Eye (tissue), 1 donor: ENCODE results near the gene ABCC9.
"Not testable (repeated sequence)": the region's sequence is repeated elsewhere in the genome, so short reads cannot be mapped to it uniquely, and the experiment has no call there.

ENCODE experiments used
- DNase-seq: peaks from one replicate; pipeline ENCODE4 v3.0.0-alpha.2; 2015

Gene ABCC9

DNA sequence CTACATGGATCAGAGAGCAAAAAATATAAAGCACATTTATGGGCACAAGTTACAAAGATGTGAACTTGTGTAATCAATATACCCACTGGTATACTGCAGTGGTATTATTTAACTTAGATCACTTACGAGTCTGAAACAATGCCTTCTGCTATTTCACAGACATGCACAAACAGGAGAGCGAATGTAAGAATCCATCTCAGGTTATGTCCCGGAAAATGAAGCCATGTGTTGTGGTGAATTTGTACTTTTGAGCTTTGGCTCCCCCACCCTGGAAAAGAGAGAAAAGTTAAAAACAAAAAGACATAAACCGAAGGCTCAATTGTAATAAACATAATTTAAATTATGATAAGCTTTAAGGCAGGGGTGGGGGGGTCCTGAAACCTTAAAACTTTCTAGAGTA is 7.6 kb downstream of the ABCC9 start:
- DNase-seq = no peak

DNA sequence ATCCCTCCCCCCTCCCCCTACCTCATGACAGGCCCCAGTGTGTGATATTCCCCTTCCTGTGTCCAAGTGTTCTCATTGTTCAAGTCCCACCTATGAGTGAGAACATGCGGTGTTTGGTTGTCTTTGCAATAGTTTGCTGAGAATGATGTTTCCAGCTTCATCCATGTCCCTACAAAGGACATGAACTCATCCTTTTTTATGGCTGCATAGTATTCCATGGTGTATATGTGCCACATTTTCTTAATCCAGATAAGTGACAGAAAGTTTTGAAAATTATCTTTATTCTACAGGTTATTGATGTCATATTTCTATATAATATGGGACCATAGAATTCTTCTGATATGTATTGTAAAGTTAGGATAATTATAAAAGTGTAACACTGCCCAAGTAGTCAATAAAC is 11.3 kb downstream of the ABCC9 start:
- not testable (repeated sequence) for DNase-seq

DNA sequence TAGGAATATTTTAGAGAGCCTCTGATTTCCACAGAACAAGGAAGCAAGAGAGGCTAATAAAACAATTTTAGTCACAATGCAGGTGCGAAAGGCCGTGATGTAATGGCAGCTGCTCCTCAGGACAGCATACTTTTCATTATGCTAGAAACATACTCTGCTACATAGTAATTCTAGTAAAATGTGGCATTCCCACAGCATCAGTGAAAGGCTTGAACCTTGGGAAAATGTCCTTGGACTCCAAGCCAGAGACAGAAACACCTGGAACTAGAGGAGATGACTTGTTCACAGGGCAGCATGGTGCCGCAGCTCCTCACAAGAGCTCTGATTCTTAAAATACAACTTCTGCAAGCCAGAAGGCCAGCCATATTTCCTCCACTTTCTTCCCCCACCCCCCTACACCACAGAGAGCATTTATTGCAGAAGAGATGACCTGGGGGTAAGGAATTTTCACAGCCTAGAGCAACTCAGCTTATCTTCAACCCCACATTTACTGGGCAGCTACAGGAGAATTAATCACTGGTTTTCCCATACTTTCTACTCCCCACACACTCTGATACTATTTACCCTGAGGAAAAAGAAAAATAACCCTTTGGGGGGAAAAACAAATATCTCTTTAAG is 15.8 kb downstream of the ABCC9 start:
- no peak for DNase-seq

DNA sequence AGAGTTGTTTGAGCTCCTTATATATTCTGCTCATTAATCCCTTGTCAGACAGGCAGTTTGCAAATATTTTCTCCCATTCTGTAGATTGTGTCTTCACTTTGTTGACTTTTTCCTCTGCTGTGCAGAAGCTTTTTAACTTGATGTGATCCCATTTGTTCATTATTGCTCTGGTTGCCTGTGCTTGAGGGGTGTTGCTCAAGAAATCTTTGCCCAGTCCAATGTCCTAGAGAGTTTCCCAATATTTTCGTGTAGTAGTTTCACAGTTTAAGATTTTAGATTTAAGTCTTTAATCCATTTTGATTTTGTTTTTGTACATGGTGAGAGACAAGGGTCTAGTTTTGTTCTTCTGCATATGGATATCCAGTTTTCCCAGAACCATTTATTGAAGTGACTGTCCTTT is 19.8 kb downstream of the ABCC9 start:
- no peak for DNase-seq

DNA sequence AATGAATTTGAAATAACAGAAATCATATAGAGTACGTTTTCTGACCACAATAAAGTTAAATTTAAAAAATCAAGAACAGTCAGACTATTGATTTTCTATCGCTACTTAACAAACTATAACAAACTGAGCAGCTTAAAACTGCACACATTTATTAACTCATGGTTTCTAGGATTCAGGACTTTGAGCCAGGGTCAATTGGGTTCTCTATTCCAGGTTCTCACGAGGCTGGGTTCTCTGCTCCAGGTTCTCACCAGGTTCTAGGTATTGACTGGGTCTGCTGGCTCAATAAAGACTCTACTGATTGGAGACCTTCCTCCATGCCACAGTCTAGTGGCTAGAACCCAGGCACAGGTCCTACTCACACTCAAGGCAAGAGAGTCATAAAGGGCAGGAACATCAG is 22.8 kb downstream of the ABCC9 start:
- DNase-seq = no peak

DNA sequence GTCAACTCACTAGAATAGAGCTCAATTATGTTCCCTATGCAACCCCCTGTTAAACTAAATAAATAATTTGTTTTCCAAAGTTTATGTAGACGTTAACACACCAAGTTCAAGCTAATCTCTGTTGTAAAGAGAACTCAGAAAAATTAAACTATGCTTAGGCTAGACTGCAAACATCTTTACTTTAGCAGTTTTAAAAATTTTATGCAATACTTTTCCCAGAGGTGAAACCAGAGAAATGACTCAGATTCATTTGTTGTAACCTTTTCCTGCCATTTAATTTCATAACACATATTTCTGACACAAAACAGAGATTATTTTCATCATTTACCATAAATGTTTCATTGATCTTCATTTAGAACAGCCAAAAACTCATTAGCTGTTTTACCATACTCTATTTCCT is 27.4 kb downstream of the ABCC9 start:
- DNase-seq = no peak

DNA sequence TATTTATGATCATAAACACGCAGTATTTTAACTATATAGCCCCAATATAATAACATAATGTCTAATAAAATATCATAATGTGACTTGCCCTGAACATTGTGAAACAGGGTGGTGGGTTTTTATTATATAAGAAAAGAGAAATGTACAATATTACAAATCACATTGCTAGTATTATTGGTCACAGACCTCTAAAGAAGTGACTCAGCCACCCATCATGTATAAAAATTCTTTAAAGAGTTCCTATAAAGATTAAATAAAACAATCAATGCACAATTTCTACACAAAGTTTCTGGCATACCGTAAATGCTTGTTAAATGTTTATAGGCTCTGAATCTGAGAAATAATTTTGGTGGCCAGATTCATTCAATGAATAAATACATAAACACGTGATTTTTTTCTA is 28.9 kb downstream of the ABCC9 start:
- DNase-seq = no peak

DNA sequence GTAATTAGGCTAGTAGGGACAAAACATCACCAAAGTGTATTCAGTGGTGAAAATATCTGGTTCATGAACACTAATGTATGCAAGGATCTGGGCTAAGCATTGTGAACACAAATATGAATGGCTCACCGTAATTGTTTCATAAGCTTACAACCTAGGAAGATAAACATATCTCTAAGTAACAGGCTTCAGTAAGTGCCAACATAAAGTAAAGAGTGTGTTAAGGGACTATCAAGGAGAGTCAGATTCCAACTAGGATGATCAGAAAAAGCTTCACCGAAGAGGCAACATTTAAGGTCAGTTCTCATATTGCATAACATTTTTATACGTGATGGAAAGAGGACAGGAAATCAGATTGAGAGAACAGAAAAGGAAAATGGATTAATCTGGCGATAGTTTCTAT is 29.4 kb downstream of the ABCC9 start:
- no peak for DNase-seq

DNA sequence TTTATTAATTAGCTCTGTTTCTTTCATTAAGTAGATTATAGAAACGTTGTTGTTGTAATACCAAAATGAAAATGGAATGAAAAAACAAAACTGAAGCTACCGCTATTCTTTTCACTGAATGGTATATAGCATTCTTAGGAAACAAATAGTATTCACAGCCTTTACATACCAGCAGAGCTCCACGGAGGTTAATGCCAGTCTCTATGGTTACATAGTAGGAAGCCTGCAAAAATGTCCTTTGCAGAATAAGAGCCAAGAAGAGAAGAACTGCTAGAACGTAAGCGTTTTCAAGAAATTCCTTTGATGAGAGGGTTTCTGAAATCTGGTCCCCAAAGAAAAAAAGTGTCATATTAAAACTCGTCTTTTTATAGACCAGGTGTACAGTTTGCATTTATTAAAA is 30.6 kb downstream of the ABCC9 start:
- DNase-seq = no peak

DNA sequence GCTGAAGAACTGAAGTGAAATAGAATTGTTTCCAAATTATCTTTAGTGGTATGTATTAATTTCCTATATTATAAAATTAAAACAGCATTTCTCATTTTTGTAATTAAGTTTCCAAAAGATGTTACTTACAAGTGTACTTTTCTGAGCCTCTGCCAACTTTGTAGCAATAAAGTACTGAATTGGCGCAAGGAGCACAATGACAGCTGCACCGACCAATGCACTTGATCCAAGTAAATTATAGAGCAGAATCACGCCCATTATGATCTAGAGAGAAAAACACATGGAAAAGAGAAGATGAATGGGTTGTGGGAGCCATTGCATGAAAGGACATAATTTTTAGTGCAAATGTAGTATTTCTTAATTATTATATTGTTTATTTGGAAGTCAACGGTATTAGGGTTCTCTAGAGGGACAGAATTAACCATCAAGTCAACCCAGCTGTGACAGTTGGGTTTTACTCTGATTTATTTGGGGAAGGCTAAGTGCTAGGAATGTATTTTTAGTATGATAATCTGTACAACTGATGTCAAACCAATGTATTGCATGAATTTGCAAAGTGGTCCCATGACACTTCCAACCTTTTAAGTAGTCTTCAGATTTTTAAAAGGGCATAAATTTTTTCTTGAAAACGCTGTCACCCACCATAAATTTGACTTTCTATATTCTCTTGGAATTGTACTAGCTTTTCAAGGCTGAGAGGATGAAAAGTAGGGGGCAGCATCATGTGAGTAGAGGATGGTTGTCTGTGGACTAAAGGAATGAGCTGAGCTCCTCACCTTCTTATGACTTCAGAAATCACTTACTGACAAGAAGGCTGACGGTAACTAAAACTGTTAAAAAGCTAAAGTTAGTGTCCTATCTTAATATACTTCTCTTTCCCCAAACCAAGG is 33.0 kb downstream of the ABCC9 start:
- DNase-seq = no peak

DNA sequence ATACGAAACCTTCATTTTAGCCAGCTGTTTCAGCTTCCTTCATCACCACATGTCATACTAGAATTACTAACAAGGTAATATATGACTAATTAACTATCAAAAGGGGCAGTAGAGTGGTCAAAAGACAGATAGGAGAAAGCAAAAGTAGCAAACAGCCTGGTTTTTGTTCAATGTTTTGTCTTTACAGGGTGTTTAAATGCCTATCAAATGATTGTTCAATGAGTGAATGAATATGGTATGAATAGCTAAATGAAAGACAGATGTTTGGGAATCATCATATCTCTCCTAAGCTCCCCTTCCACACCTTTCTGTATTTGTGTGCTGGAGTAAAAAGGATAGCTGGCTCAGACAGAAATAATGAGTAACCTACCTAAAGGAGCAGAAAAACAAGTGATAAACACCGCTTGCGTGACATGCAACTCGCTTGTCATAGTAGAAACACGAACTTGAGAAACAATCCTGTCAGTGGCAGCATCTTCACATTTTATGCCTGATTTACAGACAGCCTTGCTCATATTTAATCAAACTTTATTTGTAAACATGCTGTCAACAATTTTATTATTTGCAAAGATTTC is 34.2 kb downstream of the ABCC9 start:
- DNase-seq = no peak

DNA sequence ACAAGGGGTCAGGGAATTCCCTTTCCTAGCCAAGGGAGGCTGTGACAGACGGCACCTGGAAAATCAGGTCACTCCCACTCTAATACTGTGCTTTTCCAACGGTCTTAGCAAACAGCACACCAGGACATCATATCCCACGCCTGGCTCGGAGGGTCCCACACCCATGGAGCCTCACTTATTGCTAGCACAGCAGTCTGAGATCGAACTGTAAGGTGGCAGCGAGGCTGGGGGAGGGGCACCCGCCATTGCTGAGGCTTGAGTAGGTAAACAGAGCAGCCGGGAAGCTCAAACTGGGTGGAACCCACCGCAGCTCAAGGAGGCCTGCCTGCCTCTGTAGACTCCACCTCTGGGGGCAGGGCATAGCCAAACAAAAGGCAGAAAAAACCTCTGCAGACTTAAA is 41.7 kb downstream of the ABCC9 start:
- not testable (repeated sequence) for DNase-seq

DNA sequence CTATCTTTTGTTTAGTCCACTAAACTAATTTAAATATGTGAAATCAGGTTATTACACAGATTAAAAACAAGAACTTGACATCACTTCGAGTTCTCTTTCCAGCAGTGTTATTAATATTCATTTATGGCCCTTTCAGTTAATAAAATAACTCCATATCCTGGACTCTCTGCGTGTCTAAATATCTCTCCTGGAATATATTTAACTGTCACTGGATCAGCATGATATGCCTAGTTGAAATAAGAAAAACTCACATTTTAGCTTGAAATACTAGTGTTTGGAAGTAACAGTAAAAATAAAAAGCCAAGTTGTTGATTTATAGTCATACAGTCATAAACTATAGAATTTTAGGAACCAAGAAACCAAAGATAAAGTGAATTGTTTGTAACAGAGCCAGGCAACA is 45.6 kb downstream of the ABCC9 start:
- no peak for DNase-seq

DNA sequence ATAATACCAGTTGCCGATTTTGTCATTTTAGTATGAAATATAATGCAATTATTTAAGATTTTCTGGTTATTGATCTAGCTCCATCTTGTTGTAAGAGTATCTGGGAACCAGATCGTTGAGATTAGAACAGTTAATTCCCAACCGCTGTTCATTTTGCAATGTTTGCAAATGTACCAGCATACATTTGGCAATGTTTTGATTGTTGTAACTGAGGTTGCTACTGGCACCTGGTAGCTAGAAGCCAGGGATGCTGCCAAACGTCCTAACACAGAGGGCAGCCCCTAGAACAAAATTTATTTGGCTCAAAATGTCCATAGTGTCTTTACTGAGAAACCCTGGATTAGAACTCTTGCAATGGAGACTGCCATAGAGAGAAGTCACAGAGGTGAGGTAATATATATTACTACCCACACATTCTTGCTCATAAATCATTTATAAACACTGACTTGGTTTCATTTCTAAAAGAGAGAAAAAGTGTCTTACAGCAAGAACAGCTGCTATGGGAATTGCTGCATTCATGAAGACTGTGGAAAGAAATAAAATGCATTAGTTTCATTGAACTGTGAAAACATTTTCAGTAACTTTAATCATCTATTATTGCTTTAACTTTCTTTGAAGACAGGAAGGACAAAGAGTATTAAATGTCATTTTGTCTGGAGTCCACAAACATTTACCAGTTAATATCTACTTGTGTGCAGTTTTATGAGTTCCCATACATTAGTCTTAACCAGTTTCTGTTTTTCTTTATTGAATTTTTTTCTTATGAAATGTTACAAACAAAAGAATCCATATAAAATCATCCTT is 46.2 kb downstream of the ABCC9 start:
- DNase-seq = no peak

DNA sequence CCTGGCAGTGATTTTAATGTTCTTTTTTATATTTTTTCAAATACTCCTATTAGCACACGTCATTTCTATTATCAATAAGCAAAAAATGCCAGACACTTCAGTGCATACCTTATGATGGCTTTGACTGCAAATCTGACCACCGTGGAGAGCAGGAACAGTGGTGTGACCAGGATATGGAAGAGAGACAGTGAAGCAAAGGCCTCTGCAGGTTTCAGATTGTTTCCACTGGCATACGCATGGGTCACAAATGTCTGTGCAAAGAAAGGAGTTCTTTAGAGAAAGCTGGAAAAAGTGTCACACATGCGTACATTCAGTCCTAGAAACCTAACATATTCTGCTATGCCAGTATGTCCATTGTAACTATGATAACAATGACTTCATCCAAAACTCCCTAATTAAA is 47.3 kb downstream of the ABCC9 start:
- no peak for DNase-seq

DNA sequence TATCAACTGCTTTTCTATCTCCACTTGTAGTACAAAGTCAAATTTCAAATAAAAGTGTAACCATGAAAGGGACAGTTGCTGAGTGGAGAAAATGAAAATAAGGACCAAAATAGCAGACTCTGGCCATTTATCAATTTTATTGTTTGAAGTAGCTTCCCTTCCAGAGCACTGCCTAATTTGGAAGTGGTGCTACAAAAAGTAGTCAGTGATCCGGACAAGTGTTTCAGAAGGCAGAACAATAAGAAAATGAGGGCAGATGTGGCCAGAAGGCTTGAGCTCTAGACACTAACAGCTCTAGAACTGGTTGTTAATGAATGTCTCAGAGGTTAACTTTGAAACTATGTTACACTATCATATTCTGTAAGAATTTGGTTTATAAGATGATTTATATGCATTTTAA is 48.9 kb downstream of the ABCC9 start:
- no peak for DNase-seq

DNA sequence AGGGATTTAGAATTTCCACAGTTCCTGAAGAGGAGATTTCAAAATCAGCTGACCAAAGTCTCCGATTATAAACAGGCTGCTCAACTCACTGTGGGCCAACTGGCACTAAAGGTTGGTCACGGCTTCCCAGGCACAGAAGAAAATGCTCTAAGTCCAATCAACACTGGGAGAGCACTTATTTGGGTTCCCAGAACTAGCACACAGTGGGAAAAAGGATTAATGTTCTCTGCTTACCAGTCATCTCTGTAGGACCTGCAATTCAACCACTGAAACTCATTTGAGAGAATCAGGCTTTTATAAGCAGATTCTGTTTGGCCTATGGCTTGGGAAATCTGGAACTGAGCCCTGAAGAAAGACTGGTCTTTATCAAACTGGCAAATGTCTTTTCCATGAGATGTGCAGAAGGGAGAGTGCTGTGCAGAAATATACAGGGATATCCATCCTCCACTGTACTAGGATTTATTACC is 49.4 kb downstream of the ABCC9 start:
- no peak for DNase-seq

DNA sequence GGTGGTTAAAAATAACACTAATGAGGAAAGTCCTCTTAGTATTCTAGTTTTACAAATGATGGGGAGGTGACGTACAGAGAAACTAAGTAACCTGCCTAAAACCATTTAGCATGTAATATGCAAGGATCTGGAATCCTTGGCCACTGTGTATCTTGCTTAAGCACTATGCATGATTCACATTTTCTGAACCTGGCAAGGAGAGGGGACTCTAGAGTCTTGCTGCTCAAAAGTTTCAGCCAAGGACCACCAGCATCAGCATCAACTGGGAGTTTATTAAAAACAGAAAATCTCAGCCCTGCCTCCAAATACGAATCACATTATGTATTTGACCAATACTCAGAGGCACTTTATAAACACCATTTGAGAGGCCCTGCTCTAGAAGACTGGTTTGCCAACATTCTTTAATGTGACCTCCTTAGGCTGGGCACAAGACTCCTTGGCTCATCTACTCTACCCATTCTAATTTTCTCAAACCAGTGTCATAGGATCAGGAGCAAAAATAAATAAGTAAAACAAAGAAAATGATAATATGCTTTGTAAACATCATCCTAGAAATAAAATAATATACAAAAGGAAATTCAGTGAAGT is 52.9 kb downstream of the ABCC9 start:
- no peak for DNase-seq

DNA sequence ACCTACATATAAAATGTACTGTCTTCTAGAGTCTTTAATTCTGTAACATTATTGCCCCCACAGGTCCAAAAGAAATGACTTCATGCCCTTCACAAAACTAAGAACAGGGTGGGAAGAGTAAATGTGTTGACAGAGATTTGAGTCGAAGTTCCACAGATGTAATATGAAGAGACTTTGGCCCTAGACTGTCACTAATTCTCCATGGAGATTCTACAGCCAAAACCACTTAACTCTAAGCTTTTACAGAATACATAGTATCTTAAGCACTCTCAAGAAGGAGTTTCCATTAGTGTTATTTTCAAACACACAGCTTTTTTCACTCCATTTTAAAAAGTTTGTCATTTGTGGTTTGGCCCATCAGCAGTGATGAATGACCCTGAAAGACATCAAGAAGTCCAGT is 56.3 kb downstream of the ABCC9 start:
- no peak for DNase-seq

DNA sequence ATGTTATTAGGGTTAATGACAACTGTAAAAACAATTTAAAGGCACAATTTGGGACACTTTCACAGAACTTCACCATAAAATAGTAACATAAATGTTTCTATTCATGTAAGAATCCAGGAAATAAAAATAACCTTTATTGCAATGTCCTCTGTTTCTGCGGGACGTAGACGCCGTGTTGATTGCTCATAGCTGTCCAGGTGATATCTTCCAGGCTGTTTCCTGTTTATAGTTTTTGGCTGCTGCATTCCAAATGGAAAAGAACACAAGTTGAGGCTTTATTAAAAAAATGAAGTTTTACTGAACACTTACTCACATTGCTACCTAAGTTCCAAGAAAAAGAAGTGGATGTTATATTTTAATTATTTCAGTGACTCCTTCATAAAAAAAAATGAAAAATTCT is 58.6 kb downstream of the ABCC9 start:
- DNase-seq = no peak

DNA sequence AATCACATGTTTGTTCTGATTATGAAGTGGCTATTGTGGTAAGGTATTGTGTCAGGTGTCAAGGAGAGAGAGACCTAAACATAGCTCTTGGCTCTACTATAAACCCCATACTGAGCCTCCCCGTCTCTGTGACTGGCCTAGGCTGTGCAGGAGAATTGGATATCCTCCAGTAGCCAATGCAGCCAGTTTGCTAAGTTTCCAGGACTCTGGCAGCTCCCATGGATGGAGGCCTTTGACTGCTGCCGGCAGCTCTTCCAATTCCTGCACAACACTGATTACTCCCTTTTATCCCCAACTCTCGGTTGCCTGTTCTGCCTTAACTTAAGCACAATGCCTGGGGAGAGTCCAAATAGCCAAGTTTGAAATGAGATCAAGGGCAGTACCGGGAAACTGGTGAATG is 59.3 kb downstream of the ABCC9 start:
- no peak for DNase-seq

DNA sequence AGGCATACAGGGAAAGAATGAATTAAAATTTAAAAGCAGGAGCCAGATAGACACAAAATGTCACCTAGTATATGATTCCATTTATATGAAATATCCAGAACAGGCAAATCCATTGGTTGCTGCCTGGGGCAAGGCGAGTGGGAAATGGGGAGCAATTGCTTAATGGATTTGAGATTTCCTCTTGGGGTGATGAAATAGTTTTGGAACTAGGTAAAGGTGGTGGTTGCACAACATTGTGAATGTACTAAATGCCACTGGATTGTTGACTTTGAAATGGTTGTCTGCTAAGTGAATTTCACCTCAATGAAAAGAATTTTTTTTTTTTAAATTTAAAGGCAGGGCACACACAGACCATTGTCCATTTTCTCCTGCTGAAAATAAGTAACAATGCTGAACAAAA is 61.9 kb downstream of the ABCC9 start:
- no peak for DNase-seq
